ENCODE results near the gene ARL2.
"Not testable (repeated sequence)": the region's sequence is repeated elsewhere in the genome, so short reads cannot be mapped to it uniquely, and the experiment has no call there.

The ARL2 gene

DNA sequence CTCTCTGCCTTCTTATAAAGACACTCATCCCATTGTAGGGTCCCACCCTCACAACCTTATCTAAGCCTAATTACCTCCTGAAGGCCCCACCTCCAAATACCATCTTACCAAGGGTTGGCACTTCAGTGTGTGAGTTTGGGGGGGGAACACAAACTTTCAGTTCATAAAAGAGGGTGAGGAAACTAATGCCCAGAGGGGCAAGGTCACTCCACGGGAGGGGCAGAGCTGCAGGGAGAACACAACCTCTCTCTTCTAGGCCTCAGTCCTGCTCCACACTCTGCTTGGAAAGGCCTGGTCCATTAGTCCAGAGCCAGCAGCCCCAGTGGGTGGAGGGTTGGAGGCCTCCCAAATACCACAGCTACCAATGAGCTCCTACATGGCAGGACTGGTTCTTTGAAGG, 14.5 kb upstream of the ARL2 start:
- Histone ChIP-seq H3F3A (ENCODE audit: insufficient read depth, low read length) (no peaks in the 10 kb centered on the region), H3K79me2 (ENCODE audit: insufficient read depth, low read length) (no peaks in the 10 kb centered on the region), H3K36me3 (ENCODE audit: insufficient read depth, low read length) (no peaks in the 10 kb centered on the region), H3K27ac (ENCODE audit: low read depth, low read length, poor library complexity, severe bottlenecking) (no peak overlapping the region), H3K27me3 (ENCODE audit: insufficient read depth, low read length) (no peaks in the 10 kb centered on the region), H3K9me3 (ENCODE audit: low read length) (no peaks in the 10 kb centered on the region), H3K4me3 (ENCODE audit: low read depth, low read length, poor library complexity, severe bottlenecking) (no peak overlapping the region), H3K9me2 (ENCODE audit: low read depth, low read length) (no peaks in the 10 kb centered on the region), H3K9ac (ENCODE audit: low read length) (no peak overlapping the region), H4K20me1 (ENCODE audit: insufficient read depth, low read length) (no peaks in the 10 kb centered on the region), H3K4me2 (ENCODE audit: low read length) (no peak overlapping the region), H3K4me1 (ENCODE audit: insufficient read depth, low read length, severe bottlenecking) (no peaks in the 10 kb centered on the region), H2AFZ (ENCODE audit: low read length) (no peak overlapping the region)
- TF ChIP-seq EZH2 (IDR thresholded peaks at IDR 0.05; ENCODE audit: borderline replicate concordance, low read length) (no peak), CTCF (IDR thresholded peaks at IDR 0.05; ENCODE audit: low read length) (no peak)

- H2AFZ ChIP-seq (ENCODE audit: low read length) = no peak overlapping the region
- TF ChIP-seq EZH2 (IDR thresholded peaks at IDR 0.05; ENCODE audit: borderline replicate concordance, low read length) (no peak), CTCF (IDR thresholded peaks at IDR 0.05; ENCODE audit: low read length) (no peak)
- no peaks in the 10 kb centered on the region for H3K4me1 ChIP-seq (ENCODE audit: insufficient read depth, low read length, severe bottlenecking)
- no peak overlapping the region for H3K4me3 ChIP-seq (ENCODE audit: low read depth, low read length, poor library complexity, severe bottlenecking)
- no peak overlapping the region for H3K27ac ChIP-seq (ENCODE audit: low read depth, low read length, poor library complexity, severe bottlenecking)
- H3F3A ChIP-seq (ENCODE audit: insufficient read depth, low read length) = no peaks in the 10 kb centered on the region
- H3K4me2 ChIP-seq (ENCODE audit: low read length) = no peak overlapping the region
- no peaks in the 10 kb centered on the region for H3K27me3 ChIP-seq (ENCODE audit: insufficient read depth, low read length)
- H3K36me3 ChIP-seq (ENCODE audit: insufficient read depth, low read length) = no peaks in the 10 kb centered on the region
- H3K79me2 ChIP-seq (ENCODE audit: insufficient read depth, low read length) = no peaks in the 10 kb centered on the region
- no peak overlapping the region for H3K9ac ChIP-seq (ENCODE audit: low read length)
- H4K20me1 ChIP-seq (ENCODE audit: insufficient read depth, low read length) = no peaks in the 10 kb centered on the region
- H3K9me3 ChIP-seq (ENCODE audit: low read length) = no peaks in the 10 kb centered on the region
- no peaks in the 10 kb centered on the region for H3K9me2 ChIP-seq (ENCODE audit: low read depth, low read length)
Observed at GRCh38 chr11:65002706-65003105, 11.3 kb upstream of the ARL2 start.

DNA sequence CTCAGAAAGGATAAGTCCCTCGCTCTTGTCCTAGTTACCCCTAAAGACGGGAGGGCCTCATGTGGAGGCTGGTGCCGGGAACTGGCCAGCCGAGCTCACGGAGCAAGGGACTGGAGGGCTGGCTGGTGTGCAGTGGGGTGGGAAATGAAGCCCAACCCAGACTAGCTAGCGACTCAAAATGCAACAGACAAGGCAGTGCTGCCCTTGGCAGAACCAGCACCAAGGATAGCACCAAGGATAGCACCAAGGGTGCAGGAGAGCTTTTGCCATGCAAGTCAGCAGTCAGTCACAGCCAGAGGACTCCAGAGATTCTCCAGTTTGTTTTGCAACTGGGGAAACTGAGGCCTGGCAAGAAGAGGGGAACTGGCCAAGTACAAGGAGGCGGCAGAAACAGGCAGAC, 10.7 kb upstream of the ARL2 start:
- TF ChIP-seq EZH2 (IDR thresholded peaks at IDR 0.05; ENCODE audit: borderline replicate concordance, low read length) (no peak), CTCF (IDR thresholded peaks at IDR 0.05; ENCODE audit: low read length) (no peak)
- H3K36me3 ChIP-seq (ENCODE audit: insufficient read depth, low read length) = no peaks in the 10 kb centered on the region
- H2AFZ ChIP-seq (ENCODE audit: low read length) = no peak overlapping the region
- no peaks in the 10 kb centered on the region for H3K79me2 ChIP-seq (ENCODE audit: insufficient read depth, low read length)
- H4K20me1 ChIP-seq (ENCODE audit: insufficient read depth, low read length) = no peaks in the 10 kb centered on the region
- H3K4me3 ChIP-seq (ENCODE audit: low read depth, low read length, poor library complexity, severe bottlenecking) = no peak overlapping the region
- H3K4me2 ChIP-seq (ENCODE audit: low read length) = no peak overlapping the region
- H3K27me3 ChIP-seq (ENCODE audit: insufficient read depth, low read length) = no peaks in the 10 kb centered on the region
- no peaks in the 10 kb centered on the region for H3F3A ChIP-seq (ENCODE audit: insufficient read depth, low read length)
- no peaks in the 10 kb centered on the region for H3K9me3 ChIP-seq (ENCODE audit: low read length)
- H3K9me2 ChIP-seq (ENCODE audit: low read depth, low read length) = no peaks in the 10 kb centered on the region
- no peak overlapping the region for H3K27ac ChIP-seq (ENCODE audit: low read depth, low read length, poor library complexity, severe bottlenecking)
- H3K4me1 ChIP-seq (ENCODE audit: insufficient read depth, low read length, severe bottlenecking) = no peaks in the 10 kb centered on the region
- H3K9ac ChIP-seq (ENCODE audit: low read length) = no peak overlapping the region

DNA sequence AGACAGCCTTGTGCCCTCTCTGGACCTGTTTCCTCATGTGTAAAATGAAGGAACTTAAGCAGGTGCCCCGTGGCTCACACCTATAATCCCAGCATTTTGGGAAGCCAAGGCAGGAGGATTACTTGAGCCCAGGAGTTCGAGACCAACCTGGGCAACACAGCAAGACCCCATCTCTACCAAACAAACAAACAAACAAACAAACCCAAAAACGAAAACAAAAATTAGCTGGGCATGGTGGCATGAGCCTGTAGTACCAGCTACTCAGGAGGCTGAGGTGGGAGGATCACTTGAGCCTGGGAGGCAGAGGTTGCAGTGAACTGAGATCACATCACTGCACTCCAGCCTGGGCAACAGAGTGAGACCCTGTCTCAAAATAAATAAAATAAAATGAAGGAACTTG, 10.0 kb upstream of the ARL2 start:
- H3F3A ChIP-seq (ENCODE audit: insufficient read depth, low read length); H3K27ac ChIP-seq (ENCODE audit: low read depth, low read length, poor library complexity, severe bottlenecking); H3K9me3 ChIP-seq (ENCODE audit: low read length); H3K4me1 ChIP-seq (ENCODE audit: insufficient read depth, low read length, severe bottlenecking); H3K9me2 ChIP-seq (ENCODE audit: low read depth, low read length); H3K4me2 ChIP-seq (ENCODE audit: low read length); H3K9ac ChIP-seq (ENCODE audit: low read length); H3K36me3 ChIP-seq (ENCODE audit: insufficient read depth, low read length); H3K27me3 ChIP-seq (ENCODE audit: insufficient read depth, low read length); H3K79me2 ChIP-seq (ENCODE audit: insufficient read depth, low read length); H3K4me3 ChIP-seq (ENCODE audit: low read depth, low read length, poor library complexity, severe bottlenecking); H2AFZ ChIP-seq (ENCODE audit: low read length); H4K20me1 ChIP-seq (ENCODE audit: insufficient read depth, low read length): not testable (repeated sequence)
